ENCODE measurements around the gene RIC3. TPM values are rescaled to one million over a fixed set of nuclear protein-coding genes. Genes with fewer than 3 reads are reported as not detected.

The RIC3 gene
- total and polyA plus RNA-seq, 12 donors, result 4.7 to 17.0 (median 12.5) TPM

- Histone ChIP-seq H3K27me3 (peaks cover 0 to 12% (median 0%) of the 10 kb centered on the region in 7 donors), H3K36me3 (no peaks in the 10 kb centered on the region), H3K4me1 (no peaks in the 10 kb centered on the region), H3K9me3 (peaks cover 0 to 3% (median 0%) of the 10 kb centered on the region in 11 donors), H3K27ac (no peak overlapping the region), H3K4me3 (no peak overlapping the region)
- intact Hi-C loops (cut with DNase I), result no loop called here
- TF ChIP-seq CTCF (IDR thresholded peaks at IDR 0.05), result no peak
- 94% methylated on average over 2 of the region's 2 CpGs for WGBS, 2 donors
- ATAC-seq, result no peak
- DNase-seq, result no peak
These were observed 17.6 kb upstream of the RIC3 start for GRCh38 chr11:8186429-8186828.

GRCh38 chr11:8183111-8183510, 14.3 kb upstream of the RIC3 start:
- no peak for TF ChIP-seq CTCF (IDR thresholded peaks at IDR 0.05)
- DNase-seq, result no peak
- Histone ChIP-seq H3K27ac (no peak overlapping the region), H3K4me1 (no peaks in the 10 kb centered on the region), H3K36me3 (no peaks in the 10 kb centered on the region), H3K9me3 (peaks cover 0 to 3% (median 0%) of the 10 kb centered on the region in 11 donors), H3K4me3 (no peak overlapping the region), H3K27me3 (peaks cover 0 to 14% (median 0%) of the 10 kb centered on the region in 7 donors)
- intact Hi-C loops (cut with DNase I), result no loop called here
- no peak for ATAC-seq
- 69 to 81% methylated on average over 5 of the region's 5 CpGs for WGBS, 2 donors

GRCh38 chr11:8180469-8180868, 11.6 kb upstream of the RIC3 start:
- whole genome bisulfite sequencing, 2 donors, result 45 to 47% methylated on average over 4 of the region's 4 CpGs
- ATAC-seq (no peak), DNase-seq (no peak)
- Histone ChIP-seq H3K9me3 (no peaks in the 10 kb centered on the region), H3K27ac (no peak overlapping the region), H3K4me1 (no peaks in the 10 kb centered on the region), H3K4me3 (no peak overlapping the region), H3K36me3 (no peaks in the 10 kb centered on the region), H3K27me3 (peaks cover 0 to 12% (median 0%) of the 10 kb centered on the region in 7 donors)
- intact Hi-C loops (cut with DNase I), result no loop called here
- no peak for TF ChIP-seq CTCF (IDR thresholded peaks at IDR 0.05)

- Histone ChIP-seq H3K4me3 (no peak overlapping the region), H3K27ac (no peak overlapping the region), H3K27me3 (peaks cover 0 to 12% (median 0%) of the 10 kb centered on the region in 7 donors), H3K9me3 (no peaks in the 10 kb centered on the region), H3K4me1 (no peaks in the 10 kb centered on the region), H3K36me3 (no peaks in the 10 kb centered on the region)
- 48 to 68% methylated on average over 1 of the region's 1 CpG for WGBS, 2 donors
- DNase-seq (no peak), ATAC-seq (no peak)
- intact Hi-C loops (cut with DNase I), result no loop called here
- TF ChIP-seq CTCF (IDR thresholded peaks at IDR 0.05), result no peak
These were observed 9.5 kb upstream of the RIC3 start for GRCh38 chr11:8178297-8178696.
